ENCODE measurements around the gene SLC25A30.

GRCh38 chr13:45361596-45362206, 56.5 kb downstream of the SLC25A30 start:
- TF ChIP-seq CTCF (IDR thresholded peaks at IDR 0.05) = no peak
- TF ChIP-seq POLR2A (IDR thresholded peaks at IDR 0.05) = no peak

Measured in heart left ventricle (tissue), 13 donors.